Germinal center (tissue), 1 donor: ENCODE measurements around the gene TBC1D13.
A peak's percentile ranks its signal among the peaks of the same experiment; 100 is the strongest.
"Not testable (repeated sequence)": the region's sequence is repeated elsewhere in the genome, so short reads cannot be mapped to it uniquely, and the experiment has no call there.

Experiments used
- DNase-seq: peaks from one replicate; pipeline ENCODE4 v3.0.0; 2012; ENCODE audit warnings: mixed read lengths, low spot score

TBC1D13 gene

GRCh38 chr9:128785427-128785826, 1.6 kb upstream of the TBC1D13 start:
- DNase-seq = no peak

GRCh38 chr9:128787659-128788058, 606 bp downstream of the TBC1D13 start:
- DNase-seq = no peak

GRCh38 chr9:128788445-128788844, 1.4 kb downstream of the TBC1D13 start:
- no peak for DNase-seq

- no peak for DNase-seq
Measured at GRCh38 chr9:128790536-128790935, 3.5 kb downstream of the TBC1D13 start.

DNA sequence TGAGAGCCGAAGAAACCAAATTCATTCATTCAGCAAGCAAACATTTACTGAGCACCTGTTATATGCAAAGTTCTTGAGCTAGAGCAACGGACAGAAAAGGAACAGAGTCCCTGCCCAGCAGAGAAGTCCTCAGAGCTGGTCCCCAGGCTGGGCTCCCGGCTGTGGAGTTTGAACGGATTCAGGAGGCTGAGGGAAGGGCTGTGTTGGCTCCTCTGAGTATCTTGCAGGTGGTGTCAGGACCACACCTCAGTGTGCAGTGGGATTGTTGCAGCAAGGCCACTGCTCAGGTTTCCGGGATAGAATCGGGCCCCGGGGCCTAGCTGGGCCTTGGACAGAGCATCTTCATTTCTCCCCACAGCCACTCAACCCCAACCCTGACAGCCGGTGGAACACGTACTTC, 5.1 kb downstream of the TBC1D13 start:
- DNase-seq = no peak

DNA sequence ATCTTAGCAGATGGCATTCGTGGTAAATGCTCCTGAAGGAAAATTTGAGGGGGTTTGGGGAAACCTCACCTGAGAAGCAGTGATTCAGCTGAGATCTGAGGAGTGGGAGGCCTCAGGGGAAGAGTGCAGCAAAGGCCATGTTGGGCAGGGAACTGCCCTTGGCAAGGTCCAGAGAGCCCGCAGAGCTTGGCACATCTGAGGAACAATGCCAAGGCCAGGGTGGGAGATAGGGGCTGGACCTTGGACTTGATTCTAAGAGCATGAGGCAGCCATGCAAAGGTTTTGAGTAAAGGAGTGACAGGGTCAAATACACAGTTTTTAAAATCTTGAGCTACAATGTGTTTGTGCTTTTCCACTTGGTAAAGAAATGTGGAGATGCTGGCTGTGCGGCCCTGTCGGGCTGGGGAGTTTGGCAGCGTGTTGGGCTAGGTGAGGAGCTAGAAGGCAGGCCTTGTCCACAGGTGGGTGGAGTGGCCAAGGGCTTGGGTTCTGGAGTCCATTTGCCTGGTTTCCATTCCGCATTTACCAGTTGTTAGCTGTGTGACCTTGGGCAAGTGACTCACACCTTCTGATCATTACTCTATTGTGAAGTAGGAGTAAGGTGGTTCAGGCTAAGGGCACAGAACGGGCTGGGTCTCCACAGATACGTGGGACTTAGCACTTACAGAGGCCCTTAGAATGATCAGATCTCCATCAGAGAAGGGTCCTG, 6.1 kb downstream of the TBC1D13 start:
- no peak for DNase-seq

DNA sequence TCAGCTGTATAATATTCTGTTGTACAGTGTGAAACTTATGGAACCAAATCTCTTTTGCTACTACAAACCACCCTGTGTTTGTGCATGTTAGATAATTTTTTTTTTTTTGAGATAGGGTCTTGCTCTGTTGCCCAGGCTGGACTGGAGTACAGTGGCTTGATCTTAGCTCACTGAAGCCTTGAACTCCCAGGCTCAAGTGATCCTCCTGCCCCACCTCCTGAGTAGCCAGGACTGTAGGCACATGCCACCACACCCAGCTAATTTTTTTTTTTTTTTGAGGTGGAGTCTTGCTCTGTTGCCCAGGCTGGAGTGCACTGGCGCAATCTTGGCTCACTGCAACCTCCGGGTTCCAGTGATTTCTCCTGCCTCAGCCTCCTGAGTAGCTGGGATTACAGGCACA, 7.9 kb downstream of the TBC1D13 start:
- not testable (repeated sequence) for DNase-seq

- DNase-seq = no peak
Measured at GRCh38 chr9:128798896-128799295, 11.8 kb downstream of the TBC1D13 start.

DNA sequence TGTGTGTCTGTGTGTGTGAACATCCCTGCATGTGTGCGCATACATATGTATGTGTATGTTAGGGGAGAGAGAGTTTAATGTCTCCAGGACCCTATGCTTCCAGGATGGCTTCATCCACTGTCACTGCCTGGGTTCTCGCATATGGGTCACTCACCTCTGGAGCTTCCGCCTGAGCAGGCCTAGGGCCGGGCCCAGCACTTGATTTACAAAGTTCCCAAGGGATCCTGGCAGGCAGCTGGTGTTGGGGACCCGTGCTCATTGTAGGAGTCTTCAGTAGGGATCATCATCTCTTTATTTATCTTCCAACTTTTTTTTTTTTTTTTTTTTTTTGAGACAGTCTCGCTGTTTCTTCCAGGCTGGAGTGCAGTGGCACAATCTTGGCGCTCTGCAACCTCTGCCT, 13.0 kb downstream of the TBC1D13 start:
- no peak for DNase-seq

DNA sequence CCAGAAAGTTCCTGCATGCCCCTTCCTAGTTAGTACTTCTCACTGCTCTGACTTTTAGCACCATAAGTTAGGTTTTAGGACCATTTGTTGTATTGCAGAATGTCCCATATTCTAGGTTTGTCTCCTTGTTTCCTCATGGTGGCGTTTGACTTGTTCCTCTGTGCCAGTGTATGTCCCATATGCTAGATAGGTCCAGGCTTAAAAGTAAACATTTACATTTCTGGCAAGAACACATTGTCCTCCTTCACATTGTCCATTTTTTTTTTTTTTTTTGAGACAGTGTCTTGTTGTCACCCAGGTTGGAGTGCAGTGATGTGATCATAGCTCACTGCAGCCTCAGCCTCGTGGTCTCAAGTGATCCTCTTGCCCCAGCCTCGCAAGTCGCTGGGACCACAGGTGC, 15.4 kb downstream of the TBC1D13 start:
- DNase-seq = no peak

- no peak for DNase-seq
Measured at GRCh38 chr9:128805661-128806060, 18.6 kb downstream of the TBC1D13 start.

GRCh38 chr9:128807827-128808226, 20.8 kb downstream of the TBC1D13 start:
- no peak for DNase-seq

GRCh38 chr9:128808543-128808942, 21.5 kb downstream of the TBC1D13 start:
- DNase-seq = no peak

- no peak for DNase-seq
Measured at GRCh38 chr9:128809036-128809599, 22.1 kb downstream of the TBC1D13 start.

GRCh38 chr9:128809831-128810230, 22.8 kb downstream of the TBC1D13 start:
- no peak for DNase-seq

GRCh38 chr9:128810873-128811272, 23.8 kb downstream of the TBC1D13 start:
- DNase-seq = no peak

DNA sequence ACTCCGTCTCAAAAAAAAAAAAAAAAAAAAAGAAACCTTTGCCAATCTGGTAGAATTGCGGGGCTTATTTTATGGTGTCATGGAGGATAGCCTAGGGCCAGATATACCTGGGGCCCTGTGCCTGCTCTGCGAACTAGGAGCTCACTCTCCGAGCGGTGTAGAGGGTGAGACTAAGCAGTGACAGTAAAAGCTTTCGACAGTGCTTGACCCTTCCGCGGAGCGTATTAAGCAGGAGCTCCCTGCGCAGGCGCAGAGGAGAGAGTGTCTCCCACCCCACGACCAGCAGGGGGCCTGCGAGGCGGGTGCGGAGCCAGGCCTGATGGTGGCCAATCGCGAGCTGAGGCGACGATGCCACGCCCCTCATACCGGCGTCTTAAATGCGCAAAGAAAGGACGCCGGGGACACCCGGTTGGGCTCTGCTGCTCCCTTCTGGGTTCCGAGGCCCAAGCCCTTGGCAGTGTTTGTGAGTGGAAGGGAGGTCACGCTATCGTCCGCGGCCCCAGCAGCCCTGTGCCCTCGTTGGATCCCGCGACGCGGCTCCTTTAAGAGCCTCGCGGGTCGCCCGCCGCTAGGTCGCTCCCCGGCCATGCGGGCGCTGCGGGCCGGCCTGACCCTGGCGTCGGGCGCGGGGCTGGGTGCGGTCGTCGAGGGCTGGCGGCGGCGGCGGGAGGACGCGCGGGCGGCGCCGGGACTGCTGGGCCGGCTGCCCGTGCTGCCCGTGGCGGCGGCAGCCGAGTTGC, 31.2 kb downstream of the TBC1D13 start, which contains the start of gene ENDOG:
TSS of gene ENDOG (plus strand) at position 402 of the 740 bp plus-strand sequence. CDS start at position 587, 185 bp downstream.
- DNase-seq = peak; percentile 98

DNA sequence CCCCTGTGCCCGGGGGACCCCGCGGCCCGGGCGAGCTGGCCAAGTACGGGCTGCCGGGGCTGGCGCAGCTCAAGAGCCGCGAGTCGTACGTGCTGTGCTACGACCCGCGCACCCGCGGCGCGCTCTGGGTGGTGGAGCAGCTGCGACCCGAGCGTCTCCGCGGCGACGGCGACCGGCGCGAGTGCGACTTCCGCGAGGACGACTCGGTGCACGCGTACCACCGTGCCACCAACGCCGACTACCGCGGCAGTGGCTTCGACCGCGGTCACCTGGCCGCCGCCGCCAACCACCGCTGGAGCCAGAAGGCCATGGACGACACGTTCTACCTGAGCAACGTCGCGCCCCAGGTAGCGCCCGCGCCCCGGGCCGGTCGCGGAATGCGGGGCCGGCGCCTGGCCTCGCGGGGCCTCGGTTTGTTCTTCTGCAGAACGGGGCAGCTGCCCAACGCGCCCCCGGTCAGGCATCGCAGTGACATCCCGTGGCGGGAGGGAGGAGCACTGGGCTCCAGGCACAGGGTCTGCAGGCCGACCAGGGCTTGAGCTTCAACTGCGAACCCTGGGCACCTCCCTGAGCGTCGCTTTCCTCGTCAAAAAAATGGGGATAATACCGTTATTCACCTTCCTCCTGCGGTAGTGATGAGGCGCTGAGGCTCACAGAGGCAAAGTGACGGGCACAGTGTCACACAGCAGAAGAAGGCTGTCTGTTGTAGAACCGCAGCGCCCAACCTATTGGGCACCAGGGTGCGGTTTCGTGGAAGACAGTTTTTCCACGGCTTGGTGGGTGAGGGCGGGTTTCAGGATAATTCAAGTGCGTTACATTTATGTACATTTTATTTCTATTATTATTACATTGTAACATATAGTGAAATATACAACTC, 32.0 kb downstream of the TBC1D13 start:
- peak; percentile 65 for DNase-seq

- DNase-seq = no peak
Measured at GRCh38 chr9:128819716-128820664, 32.9 kb downstream of the TBC1D13 start.

- DNase-seq = no peak
Measured at GRCh38 chr9:128820665-128821583, 33.9 kb downstream of the TBC1D13 start.
